SK-N-MC (cell line): ENCODE results near the gene PTGER1.

Experiments used
- DNase-seq: peaks from one replicate; pipeline ENCODE4 v3.0.0-alpha.2; 2011; ENCODE audit warnings: low read depth, low spot score
- H3K27ac ChIP-seq: fragments of 200-600 bp; sonication (generic); 2 replicates; pipeline ENCODE4 v1.5.1; 2016; ENCODE audit warnings: mixed run types
- H3K36me3 ChIP-seq: fragments of 200-600 bp; sonication (generic); 2 replicates; pipeline ENCODE4 v1.6.1; 2017; ENCODE audit warnings: antibody characterized with exemption, low read length, mixed read lengths; ENCODE audit not compliant: insufficient read depth
- H3K4me3 ChIP-seq: fragments of 200-600 bp; sonication (generic); 2 replicates; pipeline ENCODE4 v1.5.1; 2016
- H3K9ac ChIP-seq: fragments of 200-600 bp; sonication (generic); 2 replicates; pipeline ENCODE4 v1.8.0; 2017; ENCODE audit warnings: mixed run types, mixed read lengths; ENCODE audit not compliant: insufficient read length
- H3K9me3 ChIP-seq: fragments of 200-600 bp; sonication (generic); 2 replicates; pipeline ENCODE4 v1.6.1; 2017; ENCODE audit warnings: low read depth, mild to moderate bottlenecking, antibody characterized with exemption, low read length, moderate library complexity, mixed read lengths
- EZH2 ChIP-seq: fragments of 200-600 bp; sonication (generic); IDR thresholded peaks from one replicate; pipeline ENCODE4 v1.6.1; 2017; ENCODE audit warnings: antibody characterized with exemption
- FOXP2 ChIP-seq: optimal IDR thresholded peaks from 2 replicates; pipeline ENCODE3; 2011; ENCODE audit warnings: mild to moderate bottlenecking, moderate library complexity; ENCODE audit not compliant: insufficient read depth; ENCODE audit errors: extremely low read length, control extremely low read depth
- POLR2AphosphoS5 ChIP-seq: IDR thresholded peaks from 2 replicates; pipeline ENCODE4 v1.6.1; 2012; ENCODE audit warnings: mild to moderate bottlenecking, low read depth, low read length, borderline replicate concordance

PTGER1 gene

DNA sequence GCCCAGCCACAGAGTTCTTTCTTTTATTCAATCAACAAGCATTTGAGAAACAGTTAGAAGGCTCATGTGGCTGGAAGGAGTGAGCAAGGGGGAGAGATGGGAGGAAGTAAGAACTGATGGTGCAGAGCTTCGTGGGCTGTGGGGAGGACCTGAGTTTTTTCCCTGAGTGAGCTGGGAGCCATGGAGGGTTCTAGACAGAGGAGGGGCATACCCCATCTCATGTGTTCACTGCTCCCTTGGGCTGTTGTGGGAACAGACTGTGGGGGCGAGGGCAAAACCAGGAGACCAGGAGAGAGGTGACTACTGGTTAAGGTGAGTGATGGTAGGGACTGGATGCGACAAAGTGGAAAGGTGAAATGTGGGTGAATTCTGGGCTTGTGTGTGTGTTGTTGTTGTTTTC, 44.4 kb downstream of the PTGER1 start:
- H3K36me3 ChIP-seq = no peaks in the 10 kb centered on the region
- H3K9ac ChIP-seq = no peak overlapping the region
- no peaks in the 10 kb centered on the region for H3K9me3 ChIP-seq
- no peak for DNase-seq
- no peak overlapping the region for H3K27ac ChIP-seq
- H3K4me3 ChIP-seq = no peak overlapping the region
- TF ChIP-seq EZH2 = no peak
- TF ChIP-seq POLR2AphosphoS5 = no peak
- no peak for TF ChIP-seq FOXP2

DNA sequence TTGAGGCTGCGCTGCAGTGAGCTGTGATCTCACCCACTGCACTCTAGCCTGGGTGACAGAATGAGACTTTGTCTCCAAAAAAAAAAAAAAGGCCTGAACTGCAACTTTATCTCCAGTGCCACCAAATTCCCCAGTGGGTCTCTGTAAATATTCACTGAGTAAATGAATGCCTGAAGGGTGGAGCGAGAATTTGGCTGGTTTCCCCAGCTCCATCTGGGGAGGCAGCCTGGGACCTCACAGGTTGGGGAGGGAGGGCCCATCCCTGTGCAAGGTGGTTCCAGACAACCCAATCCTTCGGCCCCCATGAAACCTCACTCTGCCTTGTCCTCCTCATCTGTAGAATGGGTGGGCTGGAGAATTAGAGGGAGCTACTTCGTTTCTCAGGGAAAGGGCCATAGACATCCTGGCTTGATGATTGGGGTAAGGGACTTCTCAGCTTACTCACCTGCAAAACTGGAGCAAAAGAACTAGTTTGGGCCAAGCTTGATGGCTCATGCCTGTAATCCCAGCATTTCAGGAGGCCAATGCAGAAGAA, 46.2 kb downstream of the PTGER1 start:
- no peak overlapping the region for H3K27ac ChIP-seq
- no peaks in the 10 kb centered on the region for H3K36me3 ChIP-seq
- no peaks in the 10 kb centered on the region for H3K9me3 ChIP-seq
- no peak overlapping the region for H3K9ac ChIP-seq
- no peak overlapping the region for H3K4me3 ChIP-seq
- TF ChIP-seq POLR2AphosphoS5 (no peak), EZH2 (no peak), FOXP2 (no peak)
- DNase-seq = no peak

DNA sequence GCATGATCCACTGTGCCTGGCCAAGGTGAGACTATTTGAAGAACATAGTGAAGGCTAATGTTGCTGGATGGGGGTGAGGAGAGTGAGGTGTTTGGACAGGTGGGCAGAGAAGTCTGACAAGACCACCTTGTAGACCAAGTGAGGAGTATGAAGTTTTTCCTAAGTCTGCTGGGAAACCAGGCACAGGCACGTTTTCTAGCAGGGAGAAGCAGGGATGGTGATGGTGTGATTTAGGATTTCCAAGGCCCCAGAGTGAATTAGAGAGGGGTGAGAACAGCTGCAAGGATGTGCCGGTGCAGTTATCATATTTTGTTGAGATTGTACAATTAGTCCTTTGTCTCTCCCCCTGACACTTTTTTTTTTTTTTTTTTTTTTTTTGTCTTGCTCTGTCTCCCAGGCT, 47.7 kb downstream of the PTGER1 start:
- Histone ChIP-seq H3K9me3 (no peaks in the 10 kb centered on the region), H3K9ac (no peak overlapping the region), H3K36me3 (no peaks in the 10 kb centered on the region), H3K4me3 (no peak overlapping the region), H3K27ac (no peak overlapping the region)
- no peak for DNase-seq
- TF ChIP-seq EZH2 = no peak
- no peak for TF ChIP-seq FOXP2
- TF ChIP-seq POLR2AphosphoS5 = no peak

DNA sequence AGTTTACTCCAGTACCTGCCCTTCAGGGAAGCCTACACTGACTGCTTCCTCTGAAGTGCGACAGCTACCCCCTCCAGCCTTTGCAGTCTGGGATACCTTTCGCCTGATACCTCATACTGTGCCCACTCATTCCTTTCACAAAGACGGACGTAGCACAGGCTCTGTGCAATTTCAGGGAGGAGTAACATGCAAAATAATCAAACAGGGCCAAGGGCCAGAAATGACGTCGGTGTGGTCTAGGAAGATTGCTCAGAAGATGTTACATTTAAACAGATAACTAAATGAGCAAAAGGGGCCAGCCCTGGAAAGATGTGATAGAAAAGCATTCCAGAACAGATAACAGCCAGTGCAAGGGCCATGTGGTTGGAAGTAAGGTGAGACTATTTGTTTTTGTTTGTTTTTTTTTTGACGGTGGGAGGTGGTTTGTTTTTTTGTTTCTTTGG, 49.4 kb downstream of the PTGER1 start:
- Histone ChIP-seq H3K9me3 (no peaks in the 10 kb centered on the region), H3K9ac (no peak overlapping the region), H3K36me3 (no peaks in the 10 kb centered on the region), H3K27ac (no peak overlapping the region), H3K4me3 (no peak overlapping the region)
- TF ChIP-seq EZH2 (no peak), FOXP2 (no peak), POLR2AphosphoS5 (no peak)
- DNase-seq = no peak
